ENCODE measurements around the gene BRWD1. TPM values are rescaled to one million over a fixed set of nuclear protein-coding genes. Genes with fewer than 3 reads are reported as not detected.

BRWD1 gene
- total RNA-seq, 1 donor from 2014 or later = 43.8 TPM

DNA sequence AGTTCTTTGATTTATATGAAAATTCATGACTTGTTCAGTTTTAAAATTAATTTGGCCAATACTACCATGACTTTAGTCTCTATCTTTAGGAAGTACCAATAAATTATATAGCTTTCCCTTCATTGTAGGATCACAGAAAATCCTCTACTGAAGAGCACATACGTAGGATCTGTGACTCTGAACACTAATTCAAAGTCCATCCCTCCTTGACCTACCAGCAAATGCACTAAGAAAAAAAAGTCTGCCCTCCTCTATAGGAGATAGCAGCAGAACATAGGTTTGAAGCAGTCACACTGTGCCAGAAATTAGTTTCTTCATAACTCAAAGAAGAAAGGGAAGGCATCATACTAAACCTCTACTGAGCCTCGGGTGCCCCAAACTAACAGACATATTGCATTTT, 16.5 kb downstream of the BRWD1 start:
- H3K4me3 Mint-ChIP-seq (ENCODE audit: unreplicated experiment) = no peak overlapping the region
- no peaks in the 10 kb centered on the region for H3K4me1 Mint-ChIP-seq (ENCODE audit: unreplicated experiment)
- no peak for DNase-seq (ENCODE audit: low spot score)
- H3K27me3 Mint-ChIP-seq (ENCODE audit: unreplicated experiment) = no peaks in the 10 kb centered on the region
- peaks cover 40% of the 10 kb centered on the region for H3K36me3 Mint-ChIP-seq (ENCODE audit: low read depth, unreplicated experiment)
- H3K9me3 Mint-ChIP-seq (ENCODE audit: unreplicated experiment) = no peaks in the 10 kb centered on the region
- no peak overlapping the region for H3K27ac Mint-ChIP-seq (ENCODE audit: unreplicated experiment)
- TF ChIP-seq, protein P1, sequence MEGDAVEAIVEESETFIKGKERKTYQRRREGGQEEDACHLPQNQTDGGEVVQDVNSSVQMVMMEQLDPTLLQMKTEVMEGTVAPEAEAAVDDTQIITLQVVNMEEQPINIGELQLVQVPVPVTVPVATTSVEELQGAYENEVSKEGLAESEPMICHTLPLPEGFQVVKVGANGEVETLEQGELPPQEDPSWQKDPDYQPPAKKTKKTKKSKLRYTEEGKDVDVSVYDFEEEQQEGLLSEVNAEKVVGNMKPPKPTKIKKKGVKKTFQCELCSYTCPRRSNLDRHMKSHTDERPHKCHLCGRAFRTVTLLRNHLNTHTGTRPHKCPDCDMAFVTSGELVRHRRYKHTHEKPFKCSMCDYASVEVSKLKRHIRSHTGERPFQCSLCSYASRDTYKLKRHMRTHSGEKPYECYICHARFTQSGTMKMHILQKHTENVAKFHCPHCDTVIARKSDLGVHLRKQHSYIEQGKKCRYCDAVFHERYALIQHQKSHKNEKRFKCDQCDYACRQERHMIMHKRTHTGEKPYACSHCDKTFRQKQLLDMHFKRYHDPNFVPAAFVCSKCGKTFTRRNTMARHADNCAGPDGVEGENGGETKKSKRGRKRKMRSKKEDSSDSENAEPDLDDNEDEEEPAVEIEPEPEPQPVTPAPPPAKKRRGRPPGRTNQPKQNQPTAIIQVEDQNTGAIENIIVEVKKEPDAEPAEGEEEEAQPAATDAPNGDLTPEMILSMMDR (IDR thresholded peaks at IDR 0.05; ENCODE audit: unreplicated experiment) = no peak

DNA sequence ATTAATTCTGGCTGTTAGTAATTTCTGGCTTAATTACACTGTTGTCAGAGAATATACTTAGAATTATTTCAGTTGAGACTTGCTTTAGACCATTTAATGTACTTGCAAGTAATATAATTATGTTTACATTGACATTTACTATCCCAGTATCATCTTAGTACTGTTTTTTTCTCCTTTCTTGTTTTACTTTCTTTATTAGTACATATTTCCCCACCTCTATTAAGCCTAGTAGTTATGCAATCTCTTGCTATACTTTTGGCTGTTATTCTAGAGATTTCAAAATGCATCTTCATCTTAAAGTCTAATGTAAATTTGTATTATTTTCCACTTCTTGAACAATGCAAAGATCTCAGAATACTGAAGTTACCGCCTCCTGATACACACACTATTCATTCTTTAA, 24.4 kb downstream of the BRWD1 start:
- Mint-ChIP-seq H3K27ac (ENCODE audit: unreplicated experiment) (no peak overlapping the region), H3K9me3 (ENCODE audit: unreplicated experiment) (no peaks in the 10 kb centered on the region), H3K36me3 (ENCODE audit: low read depth, unreplicated experiment) (peaks cover 49% of the 10 kb centered on the region), H3K27me3 (ENCODE audit: unreplicated experiment) (peaks cover 1% of the 10 kb centered on the region), H3K4me3 (ENCODE audit: unreplicated experiment) (no peak overlapping the region), H3K4me1 (ENCODE audit: unreplicated experiment) (no peaks in the 10 kb centered on the region)
- TF ChIP-seq, protein P1 (IDR thresholded peaks at IDR 0.05; ENCODE audit: unreplicated experiment) = no peak
- DNase-seq (ENCODE audit: low spot score) = no peak

DNA sequence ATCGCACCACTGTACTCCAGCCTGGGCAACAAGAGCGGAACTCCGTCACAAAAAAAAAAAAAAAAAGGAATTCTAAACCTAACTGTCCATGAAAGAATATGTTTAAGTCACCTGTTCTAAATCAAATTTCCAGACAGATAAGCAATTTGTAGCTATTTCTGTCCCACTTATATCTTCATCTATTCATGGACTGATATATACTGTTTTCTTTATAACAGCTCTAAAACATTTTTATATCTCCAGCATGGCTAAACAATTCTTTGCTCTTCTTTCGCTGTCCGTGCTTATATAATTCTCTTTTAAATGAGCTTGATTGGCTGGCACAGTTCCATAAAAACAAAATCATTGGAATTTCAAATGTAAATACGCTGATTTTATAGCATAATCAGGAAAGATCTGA, 30.5 kb downstream of the BRWD1 start:
- Mint-ChIP-seq H3K27me3 (ENCODE audit: unreplicated experiment) (peaks cover 1% of the 10 kb centered on the region), H3K9me3 (ENCODE audit: unreplicated experiment) (no peaks in the 10 kb centered on the region), H3K4me3 (ENCODE audit: unreplicated experiment) (no peak overlapping the region), H3K27ac (ENCODE audit: unreplicated experiment) (no peak overlapping the region), H3K4me1 (ENCODE audit: unreplicated experiment) (no peaks in the 10 kb centered on the region), H3K36me3 (ENCODE audit: low read depth, unreplicated experiment) (peaks cover 15% of the 10 kb centered on the region)
- TF ChIP-seq, protein P1 (IDR thresholded peaks at IDR 0.05; ENCODE audit: unreplicated experiment) = no peak
- DNase-seq (ENCODE audit: low spot score) = no peak

DNA sequence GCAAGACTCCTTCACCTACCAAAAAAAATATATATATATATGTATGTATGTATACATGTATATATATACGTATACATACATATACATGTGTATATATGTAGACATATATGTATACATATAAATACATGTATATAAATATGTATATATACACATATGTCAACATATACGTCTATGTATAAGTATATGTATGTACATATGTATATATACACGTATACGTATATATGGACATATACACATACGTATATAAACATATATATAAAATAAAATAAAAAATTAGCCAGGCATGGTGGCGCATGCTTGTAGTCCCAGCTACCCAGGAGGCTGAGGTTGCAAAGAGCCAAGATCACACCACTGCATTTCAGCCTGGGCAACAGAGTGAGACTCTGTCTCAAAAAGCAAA, 31.6 kb downstream of the BRWD1 start:
- no peak for DNase-seq (ENCODE audit: low spot score)
- Mint-ChIP-seq H3K4me3 (ENCODE audit: unreplicated experiment) (no peak overlapping the region), H3K36me3 (ENCODE audit: low read depth, unreplicated experiment) (peaks cover 11% of the 10 kb centered on the region), H3K9me3 (ENCODE audit: unreplicated experiment) (no peaks in the 10 kb centered on the region), H3K4me1 (ENCODE audit: unreplicated experiment) (no peaks in the 10 kb centered on the region), H3K27me3 (ENCODE audit: unreplicated experiment) (peaks cover 1% of the 10 kb centered on the region), H3K27ac (ENCODE audit: unreplicated experiment) (no peak overlapping the region)
- TF ChIP-seq, protein P1 (IDR thresholded peaks at IDR 0.05; ENCODE audit: unreplicated experiment) = no peak

DNA sequence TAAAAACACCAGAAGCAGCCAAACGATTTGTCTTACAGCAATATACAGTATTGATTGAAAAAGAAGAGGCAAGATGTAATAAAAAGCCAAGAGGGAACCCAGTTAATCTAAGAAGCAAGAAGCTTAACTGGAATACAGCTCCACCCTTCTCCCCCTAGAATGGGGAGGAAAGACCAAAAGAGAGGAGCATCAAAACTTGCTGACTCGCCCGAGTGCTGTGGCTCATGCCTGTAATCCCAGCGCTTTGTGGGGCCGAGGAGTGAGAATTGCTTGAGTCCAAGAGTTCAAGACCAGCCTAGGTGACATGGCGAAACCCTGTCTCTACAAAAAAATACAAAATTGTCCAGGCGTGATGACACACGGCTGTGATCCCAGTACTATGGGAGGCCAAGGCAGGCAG, 32.2 kb downstream of the BRWD1 start:
- no peak overlapping the region for H3K27ac Mint-ChIP-seq (ENCODE audit: unreplicated experiment)
- DNase-seq (ENCODE audit: low spot score) = no peak
- no peaks in the 10 kb centered on the region for H3K9me3 Mint-ChIP-seq (ENCODE audit: unreplicated experiment)
- peaks cover 9% of the 10 kb centered on the region for H3K36me3 Mint-ChIP-seq (ENCODE audit: low read depth, unreplicated experiment)
- no peak overlapping the region for H3K4me3 Mint-ChIP-seq (ENCODE audit: unreplicated experiment)
- TF ChIP-seq, protein P1 (IDR thresholded peaks at IDR 0.05; ENCODE audit: unreplicated experiment) = no peak
- H3K27me3 Mint-ChIP-seq (ENCODE audit: unreplicated experiment) = peaks cover 1% of the 10 kb centered on the region
- H3K4me1 Mint-ChIP-seq (ENCODE audit: unreplicated experiment) = no peaks in the 10 kb centered on the region
